Endothelial cell of umbilical vein (primary cell): ENCODE measurements around the gene LRCH3. TPM values are rescaled to one million over a fixed set of nuclear protein-coding genes. Genes with fewer than 3 reads are reported as not detected.

Experiments used
- BruUV-seq: library from RNA; stranded (reverse); fragments of 400-500 nt; replicated peaks from 2 replicates; lab custom pipeline; 2021; lab: Mats Ljungman, UMichigan
- CTCF ChIA-PET: fragments of 300-600, 350-600 bp; sonication (Branson Sonifier 250); formaldehyde crosslinking; loops from one replicate; lab custom pipeline; 2021; ENCODE audit warnings: antibody characterized with exemption, inconsistent platforms; lab: Charles Lee
- POLR2A ChIA-PET: fragments of 300-600, 350-600 bp; sonication (Branson Sonifier 250); formaldehyde crosslinking; loops from one replicate; lab custom pipeline; 2021; ENCODE audit warnings: antibody characterized with exemption, inconsistent platforms; lab: Charles Lee
- DNase-seq: peaks from one replicate; pipeline ENCODE4 v3.0.0-alpha.2; 2011; ENCODE audit warnings: low read depth, low spot score
- FAIRE-seq: peaks from 2 replicates; lab custom pipeline; 2011; peaks lifted over from hg19 to GRCh38; lab: Jason Lieb, UNC
- H2AFZ ChIP-seq: 2 replicates; pipeline ENCODE4 v1.6.0; 2012; ENCODE audit warnings: low read depth, low read length, control low read depth, inconsistent platforms
- H3K27ac ChIP-seq: 2 replicates; pipeline ENCODE4 v1.5.1; 2011; ENCODE audit warnings: low read depth, mild to moderate bottlenecking, control low read depth, low read length, moderate library complexity; ENCODE audit not compliant: insufficient read depth
- H3K27me3 ChIP-seq, 2 experiments: 2 replicates each; pipeline versions ENCODE4 v1.6.0 to v1.6.1; 2011; ENCODE audit warnings: low read length in 2 of 2, mixed read lengths in 1 of 2; ENCODE audit not compliant: control insufficient read depth in 2 of 2, insufficient read depth in 2 of 2
- H3K36me3 ChIP-seq, 2 experiments: 2 replicates in 1 of 2; 3 replicates in 1 of 2; pipeline ENCODE4 v1.5.1; 2011; ENCODE audit warnings: low read length in 2 of 2, mild to moderate bottlenecking in 1 of 2, moderate library complexity in 1 of 2; ENCODE audit not compliant: control insufficient read depth in 2 of 2, insufficient read depth in 2 of 2; ENCODE audit errors: extremely low read depth in 1 of 2
- H3K4me1 ChIP-seq: 3 replicates; pipeline ENCODE4 v1.5.1; 2011; ENCODE audit warnings: mild to moderate bottlenecking, low read length; ENCODE audit not compliant: control insufficient read depth, insufficient read depth; ENCODE audit errors: extremely low read depth
- H3K4me2 ChIP-seq: 2 replicates; pipeline ENCODE4 v1.6.1; 2011; ENCODE audit warnings: low read length, control low read depth, mixed read lengths; ENCODE audit not compliant: insufficient read depth
- H3K4me3 ChIP-seq, 3 experiments: fragments of 200-600 bp in 1 of 3; sonication (generic), shearing (Covaris generic) in 1 of 3; replicated peaks in 1 of 3; 2 replicates each; pipeline ENCODE4 v1.5.1; 2011 to 2016; ENCODE audit warnings: control low read depth in 3 of 3, low read length in 3 of 3, mild to moderate bottlenecking in 2 of 3, inconsistent platforms in 1 of 3, low read depth in 1 of 3, moderate library complexity in 1 of 3; ENCODE audit not compliant: insufficient read depth in 1 of 3
- H3K79me2 ChIP-seq: 2 replicates; pipeline ENCODE4 v1.6.0; 2012; ENCODE audit warnings: low read length, inconsistent platforms; ENCODE audit not compliant: control insufficient read depth, insufficient read depth
- H3K9ac ChIP-seq: replicated peaks from 2 replicates; pipeline ENCODE3; 2011; ENCODE audit warnings: low read length, control low read depth; ENCODE audit not compliant: insufficient read depth; ENCODE audit errors: extremely low read depth
- H3K9me1 ChIP-seq: replicated peaks from 3 replicates; pipeline ENCODE4 v1.6.0; 2011; ENCODE audit warnings: mild to moderate bottlenecking, low read length; ENCODE audit not compliant: control insufficient read depth, insufficient read depth; ENCODE audit errors: extremely low read depth
- H3K9me3 ChIP-seq: replicated peaks from 2 replicates; pipeline ENCODE4 v1.5.1; 2012; ENCODE audit warnings: low read length, inconsistent platforms; ENCODE audit not compliant: control insufficient read depth, insufficient read depth
- H4K20me1 ChIP-seq: replicated peaks from 2 replicates; pipeline ENCODE3; 2011; ENCODE audit warnings: mild to moderate bottlenecking, low read length; ENCODE audit not compliant: control insufficient read depth, insufficient read depth; ENCODE audit errors: extremely low read depth
- CTCF ChIP-seq, 2 donors: IDR thresholded peaks; 1 replicate in 1 of 2; 2 replicates in 1 of 2; pipeline ENCODE4 v1.5.1; 2011; ENCODE audit warnings: low read length in 2 of 2, mild to moderate bottlenecking in 2 of 2, moderate library complexity in 2 of 2, control low read depth in 1 of 2, inconsistent platforms in 1 of 2, low read depth in 1 of 2; ENCODE audit not compliant: insufficient read depth in 1 of 2; ENCODE audit errors: extremely low read depth in 1 of 2
- EZH2 ChIP-seq: IDR thresholded peaks from 2 replicates; pipeline ENCODE4 v1.6.1; 2012; ENCODE audit warnings: borderline replicate concordance, low read depth, mild to moderate bottlenecking, moderate library complexity, low read length, inconsistent platforms; ENCODE audit not compliant: severe bottlenecking
- FOS ChIP-seq: IDR thresholded peaks from 2 replicates; pipeline ENCODE4 v1.6.1; 2011; ENCODE audit warnings: mild to moderate bottlenecking, low read length, moderate library complexity, borderline replicate concordance; ENCODE audit not compliant: insufficient read depth
- GATA2 ChIP-seq: IDR thresholded peaks from 2 replicates; pipeline ENCODE4 v1.7.0; 2011; ENCODE audit warnings: low read depth, mild to moderate bottlenecking, moderate library complexity, mixed read lengths, low read length; ENCODE audit not compliant: insufficient read length, insufficient read depth
- JUN ChIP-seq: IDR thresholded peaks from 2 replicates; pipeline ENCODE4 v1.6.1; 2011; ENCODE audit warnings: borderline replicate concordance, low read depth; ENCODE audit not compliant: insufficient read length, insufficient read depth
- MAX ChIP-seq: IDR thresholded peaks from 2 replicates; pipeline ENCODE4 v1.6.1; 2011; ENCODE audit not compliant: insufficient read depth, insufficient read length
- MYC ChIP-seq: IDR thresholded peaks from one replicate; pipeline ENCODE4 v1.6.1; 2011; ENCODE audit warnings: mild to moderate bottlenecking, low read depth, low read length
- POLR2A ChIP-seq: IDR thresholded peaks from 2 replicates; pipeline ENCODE4 v1.6.1; 2012; ENCODE audit warnings: low read depth, mild to moderate bottlenecking, control low read depth, low read length
- POLR2AphosphoS5 ChIP-seq: IDR thresholded peaks from 2 replicates; pipeline ENCODE4 v1.6.1; 2012; ENCODE audit warnings: low read depth, mild to moderate bottlenecking, control low read depth, low read length, moderate library complexity; ENCODE audit not compliant: insufficient read depth
- dilution Hi-C: fragments of 300-500 bp; cut with MboI; formaldehyde crosslinking; loops from one replicate; pipeline ENCODE4 v1.15.0; 2019; ENCODE audit warnings: low sequenced_read_pairs; ENCODE audit not compliant: extremely low pct_ligation_motif_present
- intact Hi-C: fragments of 100-400 bp; cut with micrococcal nuclease; formaldehyde crosslinking; loops from one replicate; pipeline ENCODE4 v1.10.0; 2022
- polyA plus RNA-seq, 4 experiments: library from polyadenylated mRNA; depleted of rRNA in 3 of 4; stranded (reverse) in 3 of 4; unstranded in 1 of 4; fragments of >200 nt; gene quantifications; 2 replicates each; pipeline versions ENCODE4 v1.2.1 to v1.2.3, GENCODE V29; 2011 to 2012; ENCODE audit warnings: missing spikeins in 1 of 4
- total RNA-seq: library from RNA; stranded (reverse); gene quantifications from 2 replicates; pipeline ENCODE4 v1.2.3, GENCODE V29; 2021

Gene LRCH3
- total and polyA plus RNA-seq, 2 donors (not counting 3 experiments of a cell fraction or from before 2014, with no cell fraction given) = 43.9 to 60.3 TPM

- TF ChIP-seq MAX (no peak), GATA2 (no peak), FOS (no peak), POLR2AphosphoS5 (no peak), POLR2A (no peak), MYC (no peak), EZH2 (no peak), CTCF (IDR thresholded peaks at IDR 0.05; ENCODE audit: extremely low read depth in 1 of 2, insufficient read depth in 1 of 2, low read depth in 1 of 2, low read length in 2 of 2) (no peak), JUN (no peak)
- peaks cover 26% of the 10 kb centered on the region for H3K79me2 ChIP-seq
- H3K9ac ChIP-seq = no peak overlapping the region
- no TSS peak for BruUV-seq
- ChIA-PET CTCF (interaction anchor here (1.1 to 1.2 kb wide), 2 partner anchors 10 to 190 kb away, joined by 3 read pairs; no protein-coding TSS in a partner anchor), POLR2A (no interaction called here)
- H3K9me3 ChIP-seq = no peaks in the 10 kb centered on the region
- no peak overlapping the region for H3K27ac ChIP-seq
- H3K36me3 ChIP-seq = no peaks in the 10 kb centered on the region
- intact Hi-C loops (no loop called here), dilution Hi-C loops (no loop called here)
- no peaks in the 10 kb centered on the region for H4K20me1 ChIP-seq
- FAIRE-seq (no peak), DNase-seq (no peak)
- no peak overlapping the region for H3K4me2 ChIP-seq
- no peaks in the 10 kb centered on the region for H3K9me1 ChIP-seq
- H3K27me3 ChIP-seq = no peaks in the 10 kb centered on the region
- H3K4me1 ChIP-seq = peaks cover 14% of the 10 kb centered on the region
- no peak overlapping the region for H3K4me3 ChIP-seq
- no peak overlapping the region for H2AFZ ChIP-seq
Measured at GRCh38 chr3:197789309-197789708, 1.7 kb upstream of the LRCH3 start.
